ENCODE data around the gene EVC. TPM values are rescaled to one million over a fixed set of nuclear protein-coding genes. Genes with fewer than 3 reads are reported as not detected.

Gene EVC
- total RNA-seq, 1 donor from 2014 or later = 1.5 TPM

GRCh38 chr4:5793514-5793913 lies 82.5 kb downstream of the EVC start:
- no peak overlapping the region for H3K4me3 Mint-ChIP-seq
- H3K27me3 Mint-ChIP-seq (ENCODE audit: insufficient read depth) = peaks cover under 1% of the 10 kb centered on the region
- no peaks in the 10 kb centered on the region for H3K36me3 Mint-ChIP-seq (ENCODE audit: low read depth)
- DNase-seq (ENCODE audit: low spot score) = no peak
- intact Hi-C loops (cut with micrococcal nuclease) = no loop called here
- H3K27ac Mint-ChIP-seq = no peak overlapping the region
- H3K4me1 Mint-ChIP-seq (ENCODE audit: low read depth) = no peaks in the 10 kb centered on the region
- no peaks in the 10 kb centered on the region for H3K9me3 Mint-ChIP-seq

GRCh38 chr4:5795580-5795979 lies 84.6 kb downstream of the EVC start:
- no peaks in the 10 kb centered on the region for H3K9me3 Mint-ChIP-seq

GRCh38 chr4:5796976-5797375 lies 86.0 kb downstream of the EVC start:
- Mint-ChIP-seq H3K36me3 (ENCODE audit: low read depth) (no peaks in the 10 kb centered on the region), H3K9me3 (no peaks in the 10 kb centered on the region), H3K27me3 (ENCODE audit: insufficient read depth) (no peaks in the 10 kb centered on the region), H3K27ac (no peak overlapping the region), H3K4me3 (no peak overlapping the region), H3K4me1 (ENCODE audit: low read depth) (no peaks in the 10 kb centered on the region)
- intact Hi-C loops (cut with micrococcal nuclease) = no loop called here
- no peak for DNase-seq (ENCODE audit: low spot score)

More at GRCh38 chr4:5795580-5795979, 84.6 kb downstream of the EVC start:
- Mint-ChIP-seq H3K4me1 (ENCODE audit: low read depth) (no peaks in the 10 kb centered on the region), H3K36me3 (ENCODE audit: low read depth) (no peaks in the 10 kb centered on the region), H3K4me3 (no peak overlapping the region), H3K27me3 (ENCODE audit: insufficient read depth) (no peaks in the 10 kb centered on the region), H3K27ac (no peak overlapping the region)
- no peak for DNase-seq (ENCODE audit: low spot score)
- intact Hi-C loops (cut with micrococcal nuclease) = no loop called here

- intact Hi-C loops (cut with micrococcal nuclease) = no loop called here
- Mint-ChIP-seq H3K36me3 (ENCODE audit: low read depth) (no peaks in the 10 kb centered on the region), H3K4me1 (ENCODE audit: low read depth) (no peaks in the 10 kb centered on the region), H3K4me3 (no peak overlapping the region), H3K27me3 (ENCODE audit: insufficient read depth) (no peaks in the 10 kb centered on the region), H3K9me3 (no peaks in the 10 kb centered on the region), H3K27ac (no peak overlapping the region)
- no peak for DNase-seq (ENCODE audit: low spot score)
These were observed 86.9 kb downstream of the EVC start for GRCh38 chr4:5797866-5798265.

- Mint-ChIP-seq H3K9me3 (no peaks in the 10 kb centered on the region), H3K4me1 (ENCODE audit: low read depth) (no peaks in the 10 kb centered on the region), H3K36me3 (ENCODE audit: low read depth) (no peaks in the 10 kb centered on the region), H3K4me3 (no peak overlapping the region), H3K27ac (no peak overlapping the region), H3K27me3 (ENCODE audit: insufficient read depth) (no peaks in the 10 kb centered on the region)
- intact Hi-C loops (cut with micrococcal nuclease) = no loop called here
- DNase-seq (ENCODE audit: low spot score) = no peak
These were observed 87.5 kb downstream of the EVC start for GRCh38 chr4:5798462-5798861.

GRCh38 chr4:5798946-5799345 lies 87.9 kb downstream of the EVC start:
- intact Hi-C loops (cut with micrococcal nuclease) = no loop called here
- H3K27me3 Mint-ChIP-seq (ENCODE audit: insufficient read depth) = no peaks in the 10 kb centered on the region
- H3K4me3 Mint-ChIP-seq = no peak overlapping the region

GRCh38 chr4:5799406-5799805 lies 88.4 kb downstream of the EVC start:
- Mint-ChIP-seq H3K27ac (no peak overlapping the region), H3K4me1 (ENCODE audit: low read depth) (no peaks in the 10 kb centered on the region), H3K36me3 (ENCODE audit: low read depth) (no peaks in the 10 kb centered on the region), H3K4me3 (no peak overlapping the region), H3K27me3 (ENCODE audit: insufficient read depth) (no peaks in the 10 kb centered on the region), H3K9me3 (no peaks in the 10 kb centered on the region)
- DNase-seq (ENCODE audit: low spot score) = no peak
- intact Hi-C loops (cut with micrococcal nuclease) = no loop called here

More at GRCh38 chr4:5798946-5799345, 87.9 kb downstream of the EVC start:
- Mint-ChIP-seq H3K9me3 (no peaks in the 10 kb centered on the region), H3K4me1 (ENCODE audit: low read depth) (no peaks in the 10 kb centered on the region), H3K27ac (no peak overlapping the region), H3K36me3 (ENCODE audit: low read depth) (no peaks in the 10 kb centered on the region)
- no peak for DNase-seq (ENCODE audit: low spot score)

- H3K27me3 Mint-ChIP-seq (ENCODE audit: insufficient read depth) = no peaks in the 10 kb centered on the region
- DNase-seq (ENCODE audit: low spot score) = no peak
- H3K4me3 Mint-ChIP-seq = no peak overlapping the region
- H3K27ac Mint-ChIP-seq = no peak overlapping the region
- H3K9me3 Mint-ChIP-seq = no peaks in the 10 kb centered on the region
- intact Hi-C loops (cut with micrococcal nuclease) = no loop called here
- H3K4me1 Mint-ChIP-seq (ENCODE audit: low read depth) = no peaks in the 10 kb centered on the region
- no peaks in the 10 kb centered on the region for H3K36me3 Mint-ChIP-seq (ENCODE audit: low read depth)
These were observed 89.5 kb downstream of the EVC start for GRCh38 chr4:5800496-5800895.

GRCh38 chr4:5801696-5802095 lies 90.7 kb downstream of the EVC start:
- intact Hi-C loops (cut with micrococcal nuclease) = no loop called here
- no peak overlapping the region for H3K4me3 Mint-ChIP-seq
- no peak for DNase-seq (ENCODE audit: low spot score)
- H3K27ac Mint-ChIP-seq = no peak overlapping the region
- no peaks in the 10 kb centered on the region for H3K4me1 Mint-ChIP-seq (ENCODE audit: low read depth)
- no peaks in the 10 kb centered on the region for H3K36me3 Mint-ChIP-seq (ENCODE audit: low read depth)
- H3K9me3 Mint-ChIP-seq = no peaks in the 10 kb centered on the region
- H3K27me3 Mint-ChIP-seq (ENCODE audit: insufficient read depth) = no peaks in the 10 kb centered on the region

- Mint-ChIP-seq H3K27ac (no peak overlapping the region), H3K4me1 (ENCODE audit: low read depth) (no peaks in the 10 kb centered on the region), H3K27me3 (ENCODE audit: insufficient read depth) (no peaks in the 10 kb centered on the region), H3K36me3 (ENCODE audit: low read depth) (no peaks in the 10 kb centered on the region), H3K4me3 (no peak overlapping the region), H3K9me3 (no peaks in the 10 kb centered on the region)
- intact Hi-C loops (cut with micrococcal nuclease) = no loop called here
- DNase-seq (ENCODE audit: low spot score) = no peak
These were observed 91.6 kb downstream of the EVC start for GRCh38 chr4:5802565-5802964.

- no peaks in the 10 kb centered on the region for H3K9me3 Mint-ChIP-seq
- H3K27me3 Mint-ChIP-seq (ENCODE audit: insufficient read depth) = peaks cover 2% of the 10 kb centered on the region
- H3K27ac Mint-ChIP-seq = no peak overlapping the region
- no peaks in the 10 kb centered on the region for H3K36me3 Mint-ChIP-seq (ENCODE audit: low read depth)
- H3K4me3 Mint-ChIP-seq = no peak overlapping the region
- intact Hi-C loops (cut with micrococcal nuclease) = no loop called here
- no peaks in the 10 kb centered on the region for H3K4me1 Mint-ChIP-seq (ENCODE audit: low read depth)
- DNase-seq (ENCODE audit: low spot score) = no peak
These were observed 93.7 kb downstream of the EVC start for GRCh38 chr4:5804656-5805055.

GRCh38 chr4:5805270-5805669 lies 94.3 kb downstream of the EVC start:
- H3K9me3 Mint-ChIP-seq = no peaks in the 10 kb centered on the region
- H3K27ac Mint-ChIP-seq = no peak overlapping the region
- peaks cover 2% of the 10 kb centered on the region for H3K27me3 Mint-ChIP-seq (ENCODE audit: insufficient read depth)
- H3K4me3 Mint-ChIP-seq = no peak overlapping the region
- no peaks in the 10 kb centered on the region for H3K36me3 Mint-ChIP-seq (ENCODE audit: low read depth)
- no peak for DNase-seq (ENCODE audit: low spot score)
- no peaks in the 10 kb centered on the region for H3K4me1 Mint-ChIP-seq (ENCODE audit: low read depth)
- intact Hi-C loops (cut with micrococcal nuclease) = no loop called here

- Mint-ChIP-seq H3K36me3 (ENCODE audit: low read depth) (no peaks in the 10 kb centered on the region), H3K27ac (no peak overlapping the region), H3K4me1 (ENCODE audit: low read depth) (no peaks in the 10 kb centered on the region), H3K9me3 (no peaks in the 10 kb centered on the region), H3K4me3 (no peak overlapping the region), H3K27me3 (ENCODE audit: insufficient read depth) (peaks cover 2% of the 10 kb centered on the region)
- DNase-seq (ENCODE audit: low spot score) = no peak
- intact Hi-C loops (cut with micrococcal nuclease) = no loop called here
These were observed 97.2 kb downstream of the EVC start for GRCh38 chr4:5808081-5808741.

- H3K9me3 Mint-ChIP-seq = no peaks in the 10 kb centered on the region
- no peaks in the 10 kb centered on the region for H3K4me1 Mint-ChIP-seq (ENCODE audit: low read depth)
- no peak for DNase-seq (ENCODE audit: low spot score)
- no peak overlapping the region for H3K4me3 Mint-ChIP-seq
- no peaks in the 10 kb centered on the region for H3K36me3 Mint-ChIP-seq (ENCODE audit: low read depth)
- intact Hi-C loops (cut with micrococcal nuclease) = no loop called here
- H3K27me3 Mint-ChIP-seq (ENCODE audit: insufficient read depth) = peaks cover 2% of the 10 kb centered on the region
- H3K27ac Mint-ChIP-seq = no peak overlapping the region
These were observed 98.3 kb downstream of the EVC start for GRCh38 chr4:5809216-5809776.

All from activated T-helper 1 cell treated with anti-CD3 and anti-CD28 coated beads, Interleukin-12 subunit alpha, Interleukin-12 subunit beta, Interleukin-2, Interleukin-4 antibody, amounts not matched to agents 30 ng/mL and 10 ng/mL and 1 ng/mL, durations not matched to agents 14 hours and 24 hours and 36 hours (primary cell).